HG03095 (cell line): ENCODE results near the gene MAST4.
"Not testable (repeated sequence)": the region's sequence is repeated elsewhere in the genome, so short reads cannot be mapped to it uniquely, and the experiment has no call there.

Experiments
- ATAC-seq: cut with Tn5 transposase; IDR thresholded peaks from one replicate; pipeline ENCODE4 v1.9.1; 2021; ENCODE audit warnings: moderate library complexity; ENCODE audit not compliant: unreplicated experiment

MAST4 gene

GRCh38 chr5:66741394-66741793 lies 145.2 kb downstream of the MAST4 start:
- ATAC-seq: no peak

GRCh38 chr5:66742083-66742895 lies 146.1 kb downstream of the MAST4 start:
- ATAC-seq: no peak

- no peak for ATAC-seq
Observed at GRCh38 chr5:66742896-66743247, 146.7 kb downstream of the MAST4 start.

- ATAC-seq: no peak
Observed at GRCh38 chr5:66743344-66743743, 147.2 kb downstream of the MAST4 start.

- ATAC-seq: no peak
Observed at GRCh38 chr5:66744040-66744439, 147.8 kb downstream of the MAST4 start.

- ATAC-seq: no peak
Observed at GRCh38 chr5:66745297-66745696, 149.1 kb downstream of the MAST4 start.

- ATAC-seq: no peak
Observed at GRCh38 chr5:66747607-66748006, 151.4 kb downstream of the MAST4 start.

GRCh38 chr5:66752668-66753067 lies 156.5 kb downstream of the MAST4 start:
- ATAC-seq: not testable (repeated sequence)

- ATAC-seq: no peak
Observed at GRCh38 chr5:66757219-66757833, 161.1 kb downstream of the MAST4 start.

- no peak for ATAC-seq
Observed at GRCh38 chr5:66757834-66758371, 161.7 kb downstream of the MAST4 start.

GRCh38 chr5:66769030-66769733 lies 173.0 kb downstream of the MAST4 start:
- no peak for ATAC-seq

GRCh38 chr5:66769839-66770617 lies 173.8 kb downstream of the MAST4 start:
- no peak for ATAC-seq

- no peak for ATAC-seq
Observed at GRCh38 chr5:66777868-66778267, 181.7 kb downstream of the MAST4 start.

GRCh38 chr5:66779528-66779927 lies 183.3 kb downstream of the MAST4 start:
- ATAC-seq: no peak

- no peak for ATAC-seq
Observed at GRCh38 chr5:66788556-66788955, 192.4 kb downstream of the MAST4 start.

- ATAC-seq: no peak
Observed at GRCh38 chr5:66789434-66789833, 193.2 kb downstream of the MAST4 start.

- ATAC-seq: no peak
Observed at GRCh38 chr5:66793049-66793448, 196.9 kb downstream of the MAST4 start.

GRCh38 chr5:66795682-66796081 lies 199.5 kb downstream of the MAST4 start:
- ATAC-seq: no peak

GRCh38 chr5:66796305-66797292 lies 200.4 kb downstream of the MAST4 start:
- ATAC-seq: no peak

GRCh38 chr5:66802941-66803340 lies 206.7 kb downstream of the MAST4 start:
- no peak for ATAC-seq
